NCI-H1092 (cell line): Measurements from ENCODE around the gene DHRSX.
"Not testable (repeated sequence)": the region's sequence is repeated elsewhere in the genome, so short reads cannot be mapped to it uniquely, and the experiment has no call there.

Experiments used
- DNase-seq: peaks from one replicate; lab custom pipeline; 2025; lab: John Stamatoyannopoulos, UW

The DHRSX gene

GRCh38 chrX:2350703-2351102 is 150.1 kb downstream of the DHRSX start:
- not testable (repeated sequence) for DNase-seq

GRCh38 chrX:2350036-2350435 is 150.7 kb downstream of the DHRSX start:
- DNase-seq = not testable (repeated sequence)

- DNase-seq = no peak
Observed at GRCh38 chrX:2348211-2348610, 152.6 kb downstream of the DHRSX start.

- no peak for DNase-seq
Observed at GRCh38 chrX:2346158-2346557, 154.6 kb downstream of the DHRSX start.

- DNase-seq = no peak
Observed at GRCh38 chrX:2345562-2345961, 155.2 kb downstream of the DHRSX start.

DNA sequence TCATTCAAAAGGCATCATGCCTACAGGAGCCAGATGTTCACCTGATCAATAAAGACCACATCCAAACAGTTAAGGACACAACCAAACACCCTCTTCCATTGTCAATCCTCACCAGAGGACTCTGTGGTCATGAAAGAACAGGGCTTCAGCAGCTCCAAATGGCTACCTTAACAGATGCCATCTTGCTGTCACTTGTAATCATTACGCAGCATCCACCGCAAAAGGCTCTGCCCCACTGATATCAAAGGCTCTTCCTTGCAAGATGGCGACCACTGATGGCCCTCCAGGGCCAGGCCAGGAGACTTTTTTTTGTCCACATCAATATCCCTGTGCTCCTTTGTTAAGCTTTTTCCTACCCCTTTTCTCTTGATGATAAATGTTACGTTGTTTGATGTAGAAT is 157.4 kb downstream of the DHRSX start:
- DNase-seq = no peak

GRCh38 chrX:2342874-2343273 is 157.9 kb downstream of the DHRSX start:
- no peak for DNase-seq

DNA sequence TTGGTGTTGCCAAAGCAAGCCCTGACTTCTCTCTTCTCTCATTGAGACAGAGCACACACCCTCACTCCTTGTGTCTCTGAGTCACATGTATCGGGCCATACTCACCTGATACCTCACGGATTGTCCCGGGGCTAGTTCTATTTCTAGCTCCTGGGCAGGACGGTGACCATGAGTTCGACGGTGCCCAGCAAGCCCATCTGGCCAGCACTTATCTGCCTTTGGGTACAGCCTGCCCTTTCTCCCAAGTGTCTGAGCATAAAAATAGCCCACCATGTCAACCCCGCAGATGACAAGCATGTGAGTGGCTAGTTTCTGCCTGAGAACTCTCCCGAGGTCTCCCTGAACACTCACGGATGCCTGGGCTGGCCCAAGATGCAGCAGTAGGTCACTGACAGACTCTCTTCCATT is 158.5 kb downstream of the DHRSX start:
- no peak for DNase-seq

GRCh38 chrX:2340991-2341390 is 159.8 kb downstream of the DHRSX start:
- no peak for DNase-seq

GRCh38 chrX:2336181-2336580 is 164.6 kb downstream of the DHRSX start:
- DNase-seq = no peak

DNA sequence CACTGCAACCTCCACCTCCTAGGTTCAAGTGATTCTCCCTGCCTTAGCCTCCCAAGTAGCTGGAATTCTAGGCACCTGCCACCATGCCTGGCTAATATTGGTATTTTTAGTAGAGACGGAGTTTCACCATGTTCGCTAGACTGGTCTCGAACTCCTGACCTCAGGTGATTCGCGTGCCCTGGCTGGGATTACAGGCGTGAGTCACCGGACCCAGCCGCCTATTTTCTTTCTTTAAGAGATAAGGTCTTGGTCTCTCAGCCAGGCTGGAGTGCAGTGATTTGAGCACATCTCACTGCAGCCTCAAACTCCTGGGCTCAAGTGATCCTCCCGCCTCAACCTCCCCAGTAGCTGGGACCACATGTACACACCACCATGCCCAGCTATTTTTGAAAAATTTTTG is 166.5 kb downstream of the DHRSX start:
- DNase-seq = no peak

DNA sequence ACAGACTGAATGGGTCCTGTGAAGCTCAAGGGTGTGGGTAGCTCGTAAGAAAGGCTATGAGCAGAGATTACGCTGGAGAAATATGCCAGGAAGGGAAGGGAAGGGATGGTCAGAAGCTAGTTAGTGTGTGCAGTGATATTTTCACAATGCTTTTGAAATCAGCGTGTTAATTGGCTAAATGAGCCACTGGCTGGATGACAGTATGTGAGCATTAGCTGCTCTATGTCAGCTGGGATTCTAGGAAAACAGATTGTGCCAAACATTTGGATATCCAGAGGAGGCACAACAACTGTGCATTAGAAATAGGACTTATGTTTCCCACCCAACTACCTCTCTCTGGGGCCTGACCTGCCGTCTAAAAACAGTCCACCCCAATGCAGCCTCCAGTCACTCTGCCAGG is 168.5 kb downstream of the DHRSX start:
- DNase-seq = no peak

DNA sequence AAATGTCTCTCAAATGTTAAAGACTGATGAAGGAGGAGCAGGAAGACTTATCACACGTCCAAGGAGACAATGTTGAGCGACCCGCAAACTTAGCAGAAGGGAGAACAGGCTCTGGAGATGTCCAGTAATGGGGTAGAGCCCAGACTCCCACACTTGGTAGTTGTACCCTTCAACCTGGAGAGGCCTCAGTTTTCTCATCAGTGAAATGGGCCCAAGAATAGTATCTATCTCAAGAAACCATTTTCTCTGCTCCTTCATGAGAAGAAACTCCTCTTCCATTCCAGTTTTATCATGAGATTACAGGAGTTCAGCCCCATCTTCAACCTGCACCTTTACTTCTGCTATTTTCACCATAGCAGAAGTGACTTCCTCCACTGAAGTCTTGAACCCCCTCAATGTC is 169.9 kb downstream of the DHRSX start:
- DNase-seq = no peak

DNA sequence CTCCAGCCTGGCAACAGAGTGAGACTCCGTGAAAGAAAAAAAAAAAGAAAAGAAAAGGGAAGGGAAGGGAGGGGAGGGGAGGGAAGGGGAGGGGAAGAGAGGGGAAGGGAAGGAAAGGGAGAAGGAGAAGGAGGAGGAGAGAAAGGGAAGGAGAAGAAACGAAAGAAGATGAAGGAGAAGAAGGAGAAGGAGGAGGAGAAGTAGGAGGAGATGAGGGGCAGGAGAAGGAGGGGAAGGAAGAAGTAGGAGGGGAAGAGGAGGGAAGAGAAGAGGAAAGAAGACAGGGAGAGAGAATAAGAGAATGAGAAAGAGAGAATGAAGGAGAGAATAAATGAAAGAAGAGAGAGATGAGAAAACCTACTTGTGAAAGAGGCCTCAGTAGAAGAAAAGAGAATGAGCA is 170.3 kb downstream of the DHRSX start:
- no peak for DNase-seq

GRCh38 chrX:2327423-2327822 is 173.4 kb downstream of the DHRSX start:
- DNase-seq = no peak

DNA sequence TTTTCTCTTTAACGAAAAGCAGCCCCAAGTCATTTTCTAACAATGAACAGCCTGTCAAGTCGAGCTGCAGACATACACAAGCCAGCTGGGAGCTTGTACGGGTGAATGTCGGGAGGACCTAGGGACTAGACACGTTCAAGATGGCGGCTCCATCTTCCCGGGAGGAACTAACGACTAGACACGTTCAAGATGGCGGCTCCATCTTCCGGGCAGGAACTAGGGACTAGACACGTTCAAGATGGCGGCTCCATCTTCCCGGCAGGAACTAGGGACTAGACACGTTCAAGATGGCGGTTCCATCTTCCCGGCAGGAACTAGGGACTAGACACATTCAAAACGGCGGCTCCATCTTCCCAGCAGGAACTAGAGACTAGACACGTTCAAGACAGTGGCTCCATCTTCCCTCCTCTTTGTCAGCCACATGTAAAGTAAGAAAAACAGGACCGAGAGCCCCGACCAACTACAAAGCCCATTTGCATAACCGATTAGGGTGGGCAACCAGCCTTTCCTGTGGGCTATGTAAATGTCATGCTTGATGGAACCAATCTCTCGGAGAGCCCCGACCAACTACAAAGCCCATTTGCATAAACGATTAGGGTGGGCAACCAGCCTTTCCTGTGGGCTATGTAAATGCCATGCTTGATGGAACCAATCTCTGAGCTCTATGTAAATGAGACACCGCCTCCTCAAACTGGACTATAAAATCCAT is 175.5 kb downstream of the DHRSX start:
- no peak for DNase-seq

GRCh38 chrX:2324151-2324550 is 176.6 kb downstream of the DHRSX start:
- no peak for DNase-seq

- no peak for DNase-seq
Observed at GRCh38 chrX:2321411-2321810, 179.4 kb downstream of the DHRSX start.

- DNase-seq = no peak
Observed at GRCh38 chrX:2320580-2321327, 180.0 kb downstream of the DHRSX start.

- no peak for DNase-seq
Observed at GRCh38 chrX:2320089-2320488, 180.7 kb downstream of the DHRSX start.

DNA sequence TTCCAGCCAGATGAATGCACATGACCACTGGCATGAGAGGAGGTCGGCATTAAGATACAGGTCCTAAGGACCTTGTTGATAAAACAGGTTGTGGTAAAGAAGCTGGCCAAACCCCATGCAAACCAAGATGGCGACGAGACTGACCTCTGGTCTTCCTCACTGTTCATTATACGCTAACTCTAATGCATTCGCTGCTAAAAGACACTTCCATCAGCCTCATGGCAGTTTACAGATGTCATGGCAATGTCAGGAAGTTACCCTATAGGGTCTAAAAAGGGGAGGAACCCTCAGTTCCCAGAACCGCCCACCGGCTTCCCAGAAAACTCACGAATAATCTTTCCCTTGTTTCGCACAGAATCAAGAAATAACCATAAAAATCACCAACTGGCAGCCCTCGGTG is 182.4 kb downstream of the DHRSX start:
- DNase-seq = no peak

DNA sequence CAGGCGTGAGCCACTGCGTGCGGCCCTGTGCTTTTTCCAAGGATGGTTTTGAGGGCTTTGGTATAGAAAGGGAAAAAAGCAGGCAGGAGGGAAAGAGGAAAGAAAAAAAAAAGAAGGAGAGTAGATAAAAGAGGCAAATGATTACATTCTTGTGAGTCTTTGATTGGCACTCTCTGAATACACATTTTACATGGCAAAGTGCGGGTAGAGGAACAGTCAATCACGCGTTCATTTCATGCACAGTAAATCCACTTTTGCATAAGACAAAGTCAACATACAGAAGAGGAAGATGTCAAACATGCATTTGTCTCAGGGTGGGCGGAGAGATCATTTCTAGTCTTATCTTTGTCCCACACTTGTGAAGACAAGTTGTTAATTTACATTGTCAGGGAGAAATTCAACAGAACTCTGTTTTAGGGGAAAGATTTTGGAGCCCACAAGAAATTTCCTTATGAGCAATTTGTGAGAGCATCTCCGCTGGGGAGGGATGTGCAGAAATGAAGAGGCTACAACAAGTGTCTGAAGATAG is 183.2 kb downstream of the DHRSX start:
- no peak for DNase-seq

GRCh38 chrX:2316534-2316933 is 184.2 kb downstream of the DHRSX start:
- no peak for DNase-seq

GRCh38 chrX:2315434-2315833 is 185.3 kb downstream of the DHRSX start:
- DNase-seq = no peak
